HepG2 (cell line): Measurements from ENCODE around the gene BCCIP. TPM values are rescaled to one million over a fixed set of nuclear protein-coding genes. Genes with fewer than 3 reads are reported as not detected.

Experiments
- ATAC-seq: fragments of 200-7000 bp; cut with Tn5 transposase; 3 replicates; pipeline ENCODE4 v1.9.1; 2020; ENCODE audit warnings: mild to moderate bottlenecking, moderate library complexity
- BruUV-seq: library from RNA; stranded (reverse); fragments of 400-500 nt; replicated peaks from 2 replicates; lab custom pipeline; 2021; lab: Mats Ljungman, UMichigan
- CTCF ChIA-PET: fragments of 300-600 bp; formaldehyde crosslinking; extraction: SDS; loops from one replicate; lab custom pipeline; 2021; ENCODE audit warnings: low total read pairs, inconsistent platforms, low intra/inter-chr PET ratio; lab: Yijun Ruan, JAX
- POLR2A ChIA-PET: fragments of 350-600 bp; sonication (Branson Sonifier 250); formaldehyde crosslinking; loops from one replicate; lab custom pipeline; 2020; ENCODE audit warnings: antibody characterized with exemption, inconsistent platforms; lab: Yijun Ruan, JAX
- DNase-seq: peaks from one replicate; pipeline ENCODE4 v3.0.0-alpha.2; 2015; ENCODE audit warnings: low spot score
- FAIRE-seq: peaks from 3 replicates; lab custom pipeline; 2011; peaks lifted over from hg19 to GRCh38; lab: Jason Lieb, UNC
- H2AFZ ChIP-seq: one replicate; pipeline ENCODE4 v1.6.1; 2011; ENCODE audit warnings: low read length, inconsistent platforms
- H3K27ac ChIP-seq: fragments of 300-600 bp; 3 replicates; pipeline ENCODE4 v1.8.0; 2011; ENCODE audit warnings: mixed run types, mild to moderate bottlenecking, mixed read lengths, low read length, inconsistent platforms; ENCODE audit not compliant: insufficient read depth; ENCODE audit errors: extremely low read length
- H3K27me3 ChIP-seq, 2 experiments: fragments of 200-600 bp in 1 of 2; 2 replicates in 1 of 2; 3 replicates in 1 of 2; pipeline versions ENCODE4 v1.6.0 to v1.8.0; 2011; ENCODE audit warnings: low read length in 2 of 2, mild to moderate bottlenecking in 2 of 2, moderate library complexity in 2 of 2, inconsistent platforms in 1 of 2; ENCODE audit not compliant: insufficient read depth in 2 of 2, control insufficient read depth in 1 of 2
- H3K36me3 ChIP-seq, 2 experiments: fragments of 200-600 bp in 1 of 2; replicated peaks in 1 of 2; 2 replicates in 1 of 2; 3 replicates in 1 of 2; pipeline versions ENCODE4 v1.5.1 to v1.8.0; 2011; ENCODE audit warnings: low read length in 2 of 2, inconsistent platforms in 1 of 2; ENCODE audit not compliant: insufficient read depth in 2 of 2, control insufficient read depth in 1 of 2
- H3K4me1 ChIP-seq: 2 replicates; pipeline ENCODE4 v1.5.1; 2012; ENCODE audit warnings: low read length, inconsistent platforms; ENCODE audit not compliant: insufficient read depth
- H3K4me2 ChIP-seq: 2 replicates; pipeline ENCODE4 v1.6.0; 2011; ENCODE audit warnings: low read depth, low read length, inconsistent platforms
- H3K4me3 ChIP-seq, 3 experiments: fragments of 200-600 bp in 1 of 3; sonication (generic), shearing (Covaris generic) in 1 of 3; replicated peaks in 1 of 3; 2 replicates each; pipeline ENCODE4 v1.5.1; 2011 to 2016; ENCODE audit warnings: low read length in 3 of 3, inconsistent platforms in 2 of 3, low read depth in 2 of 3, mild to moderate bottlenecking in 2 of 3, control low read depth in 1 of 3, mixed read lengths in 1 of 3; ENCODE audit not compliant: insufficient read depth in 1 of 3
- H3K79me2 ChIP-seq: one replicate; pipeline ENCODE4 v1.6.1; 2011; ENCODE audit warnings: low read length, inconsistent platforms; ENCODE audit not compliant: insufficient read depth
- H3K9ac ChIP-seq: 2 replicates; pipeline ENCODE4 v1.6.0; 2011; ENCODE audit warnings: mild to moderate bottlenecking, low read depth, low read length, inconsistent platforms; ENCODE audit not compliant: insufficient read depth
- H3K9me3 ChIP-seq: 2 replicates; pipeline ENCODE4 v1.5.1; 2012; ENCODE audit warnings: mild to moderate bottlenecking, low read length
- H4K20me1 ChIP-seq: 2 replicates; pipeline ENCODE4 v1.6.0; 2011; ENCODE audit warnings: inconsistent platforms, mild to moderate bottlenecking, low read length, moderate library complexity; ENCODE audit not compliant: insufficient read depth
- ERF ChIP-seq: IDR thresholded peaks from 2 replicates; pipeline ENCODE4 v1.6.1; 2018; ENCODE audit warnings: missing biosample characterization, missing genetic modification reagents
- JUND ChIP-seq: sonication (generic); formaldehyde crosslinking; IDR thresholded peaks from 2 replicates; pipeline ENCODE4 v1.8.0; 2022; ENCODE audit warnings: mild to moderate bottlenecking, missing genetic modification reagents
- KLF9 ChIP-seq: IDR thresholded peaks from 2 replicates; pipeline ENCODE4 v1.6.1; 2016; ENCODE audit warnings: low read depth
- PCBP2 ChIP-seq: fragments of 200-400 bp; formaldehyde crosslinking; optimal IDR thresholded peaks from 2 replicates; pipeline ENCODE3; 2018; ENCODE audit warnings: low read length, low read depth; ENCODE audit not compliant: poor library complexity, severe bottlenecking
- SP1 ChIP-seq, 2 experiments: fragments of 450-650 bp in 1 of 2; sonication (generic) in 1 of 2; formaldehyde crosslinking in 1 of 2; IDR thresholded peaks; 2 replicates each; pipeline versions ENCODE4 v1.4.0 to v1.6.1; 2016 to 2020; ENCODE audit warnings: missing genetic modification reagents in 1 of 2
- ZNF335 ChIP-seq: sonication (generic); formaldehyde crosslinking; IDR thresholded peaks from 2 replicates; pipeline ENCODE4 v1.4.0; 2020; ENCODE audit warnings: missing genetic modification reagents
- ZNF34 ChIP-seq: sonication (generic); formaldehyde crosslinking; IDR thresholded peaks from 2 replicates; pipeline ENCODE4 v1.4.0; 2020; ENCODE audit warnings: mild to moderate bottlenecking, missing genetic modification reagents, borderline replicate concordance
- ZNF446 ChIP-seq: sonication (generic); formaldehyde crosslinking; IDR thresholded peaks from 2 replicates; pipeline ENCODE4 v1.5.0; 2020; ENCODE audit warnings: mild to moderate bottlenecking, missing genetic modification reagents
- ZNF510 ChIP-seq: sonication (generic); formaldehyde crosslinking; IDR thresholded peaks from 2 replicates; pipeline ENCODE4 v1.4.0; 2020; ENCODE audit warnings: low read depth, mild to moderate bottlenecking, missing genetic modification reagents
- ZSCAN22 ChIP-seq: sonication (generic); formaldehyde crosslinking; IDR thresholded peaks from 2 replicates; pipeline ENCODE4 v1.4.0; 2020; ENCODE audit warnings: mild to moderate bottlenecking, missing genetic modification reagents
- ZSCAN29 ChIP-seq: sonication (generic); formaldehyde crosslinking; conservative IDR thresholded peaks from 2 replicates; pipeline ENCODE4 v1.4.0; 2020; ENCODE audit warnings: mild to moderate bottlenecking, missing genetic modification reagents
- WGBS: methylation state at CpG from one replicate; pipeline ENCODE4 v1.1.6; 2017; ENCODE audit warnings: low lambda C conversion rate; 5-methylcytosine and 5-hydroxymethylcytosine counted together
- in situ Hi-C: cut with HindIII; loops from 2 replicates; pipeline ENCODE4 v1.10.0; 2017; ENCODE audit warnings: low pct_unique_long_range_greater_than_20kb; ENCODE audit not compliant: extremely low pct_ligation_motif_present
- intact Hi-C: fragments of 100-400 bp; cut with micrococcal nuclease; formaldehyde crosslinking; loops from one replicate; pipeline ENCODE4 v1.10.0; 2022; ENCODE audit not compliant: unreplicated experiment
- polyA plus RNA-seq, 8 experiments: library from polyadenylated mRNA; depleted of rRNA in 3 of 8; stranded (reverse) in 7 of 8; unstranded in 1 of 8; fragments of >200 nt; fragmentation: Illumina TruSeq in 4 of 8; extraction: Trizol in 4 of 8; gene quantifications; 2 replicates each; pipeline versions ENCODE4 v1.2.1 to v1.2.3, GENCODE V29; 2011 to 2016; ENCODE audit warnings: low read depth in 4 of 8, missing spikeins in 1 of 8, mixed read lengths in 1 of 8; ENCODE audit not compliant: insufficient read depth in 1 of 8
- total RNA-seq, 5 experiments: library from RNA; depleted of rRNA; stranded (reverse); fragments of >200 nt; fragmentation: Illumina TruSeq; extraction: Trizol; gene quantifications; 2 replicates each; pipeline ENCODE4 v1.2.3, GENCODE V29; 2016; ENCODE audit warnings: low read depth in 1 of 5
- TF ChIP-seq, protein P1 (sequence below): sonication (generic); formaldehyde crosslinking; IDR thresholded peaks from 2 replicates; pipeline ENCODE4 v1.5.0; 2020; ENCODE audit warnings: mild to moderate bottlenecking, missing genetic modification reagents
- TF ChIP-seq, protein P2 (sequence below): sonication (generic); formaldehyde crosslinking; IDR thresholded peaks from 2 replicates; pipeline ENCODE4 v1.4.0; 2020; ENCODE audit warnings: missing genetic modification reagents, borderline replicate concordance
- TF ChIP-seq, protein P3 (sequence below): sonication (generic); formaldehyde crosslinking; IDR thresholded peaks from 2 replicates; pipeline ENCODE4 v1.4.0; 2020; ENCODE audit warnings: low read depth, missing genetic modification reagents

BCCIP gene
- total and polyA plus RNA-seq, 2 of the 13 experiments (the other 11 are each of a cell fraction or from before 2014, with no cell fraction given): 37.0 to 132 TPM

DNA sequence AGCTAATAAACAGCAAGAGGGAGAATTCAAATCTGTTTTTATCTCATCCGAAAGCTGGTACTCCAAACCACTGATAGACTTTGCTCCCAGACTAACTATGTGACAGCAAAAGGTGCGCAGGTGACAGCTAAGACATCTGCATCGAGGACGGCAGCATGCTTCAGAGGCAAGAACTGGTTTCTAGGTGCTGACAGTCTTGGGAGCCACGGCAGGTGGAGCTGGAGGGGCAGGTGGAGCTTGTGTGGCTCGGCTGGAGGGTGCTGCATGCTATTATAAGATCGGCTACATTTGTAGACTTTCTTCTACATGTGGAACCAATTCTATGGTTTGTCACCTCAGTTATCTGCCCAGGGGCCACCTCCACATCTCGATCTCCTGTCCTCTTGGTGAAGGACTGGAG is 25.9 kb upstream of the BCCIP start (continued):
- TF ChIP-seq, protein P1, sequence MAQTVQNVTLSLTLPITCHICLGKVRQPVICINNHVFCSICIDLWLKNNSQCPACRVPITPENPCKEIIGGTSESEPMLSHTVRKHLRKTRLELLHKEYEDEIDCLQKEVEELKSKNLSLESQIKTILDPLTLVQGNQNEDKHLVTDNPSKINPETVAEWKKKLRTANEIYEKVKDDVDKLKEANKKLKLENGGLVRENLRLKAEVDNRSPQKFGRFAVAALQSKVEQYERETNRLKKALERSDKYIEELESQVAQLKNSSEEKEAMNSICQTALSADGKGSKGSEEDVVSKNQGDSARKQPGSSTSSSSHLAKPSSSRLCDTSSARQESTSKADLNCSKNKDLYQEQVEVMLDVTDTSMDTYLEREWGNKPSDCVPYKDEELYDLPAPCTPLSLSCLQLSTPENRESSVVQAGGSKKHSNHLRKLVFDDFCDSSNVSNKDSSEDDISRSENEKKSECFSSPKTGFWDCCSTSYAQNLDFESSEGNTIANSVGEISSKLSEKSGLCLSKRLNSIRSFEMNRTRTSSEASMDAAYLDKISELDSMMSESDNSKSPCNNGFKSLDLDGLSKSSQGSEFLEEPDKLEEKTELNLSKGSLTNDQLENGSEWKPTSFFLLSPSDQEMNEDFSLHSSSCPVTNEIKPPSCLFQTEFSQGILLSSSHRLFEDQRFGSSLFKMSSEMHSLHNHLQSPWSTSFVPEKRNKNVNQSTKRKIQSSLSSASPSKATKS (CRISPR knock-in tag): no peak
- TF ChIP-seq ZSCAN22: no peak
- TF ChIP-seq SP1 (IDR thresholded peaks at IDR 0.05): no peak
- no peak for TF ChIP-seq SP1 (CRISPR knock-in tag; IDR thresholded peaks at IDR 0.05)
- no peak for TF ChIP-seq ZNF446 (CRISPR knock-in tag)
- no peak for TF ChIP-seq ZNF34 (CRISPR knock-in tag)
- no peak for TF ChIP-seq KLF9 (CRISPR knock-in tag)
- TF ChIP-seq ZNF335 (CRISPR knock-in tag): no peak
- TF ChIP-seq ZSCAN29 (CRISPR knock-in tag): no peak

DNA sequence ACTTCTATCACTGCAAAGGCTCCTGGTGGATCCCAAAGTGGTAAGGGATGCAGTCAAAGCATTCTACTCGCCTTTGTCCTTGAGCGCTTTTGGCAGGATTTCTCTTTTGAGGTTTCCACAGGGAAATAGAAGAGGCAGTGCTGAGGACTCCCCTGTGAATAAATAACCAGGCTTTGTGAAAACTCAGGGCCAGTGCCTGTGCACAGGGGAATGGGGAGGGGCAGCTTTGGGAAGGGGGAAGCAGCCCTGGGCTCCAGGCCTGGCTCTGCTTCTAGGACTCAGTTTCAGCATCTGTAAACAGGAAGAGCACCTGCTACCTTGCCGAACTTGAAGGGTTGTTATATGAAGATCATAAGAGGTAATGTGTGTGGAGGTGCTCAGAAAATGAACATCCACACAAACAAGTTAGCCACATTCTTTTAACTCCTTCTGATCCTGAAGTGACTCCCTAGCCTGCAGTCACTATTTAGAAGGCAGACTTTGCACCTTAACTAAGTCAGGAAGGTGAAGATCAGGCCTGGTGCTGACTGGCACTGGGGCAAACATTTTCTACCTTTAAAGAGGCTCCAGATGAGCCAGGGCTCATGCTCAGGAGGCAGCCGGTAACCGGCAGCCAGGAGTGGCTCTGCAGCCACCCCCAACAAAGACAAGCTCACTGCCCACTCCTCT is 25.2 kb upstream of the BCCIP start:
- WGBS: 10% methylated on average over 2 of the region's 5 CpGs
- in situ Hi-C loops: no loop called here
- H3K27me3 ChIP-seq: no peaks in the 10 kb centered on the region
- H3K9me3 ChIP-seq: no peaks in the 10 kb centered on the region
- peak; percentile 96 for ATAC-seq
- H3K4me1 ChIP-seq: peaks cover 47% of the 10 kb centered on the region
- peak overlapping the region in 1 of 3 experiments; percentile 11; a peak in 1 of 6 replicates for H3K4me3 ChIP-seq
- H3K4me2 ChIP-seq: peak overlapping the region; percentile 58
- H3K27ac ChIP-seq: peak overlapping the region; percentile 57
- H4K20me1 ChIP-seq: no peaks in the 10 kb centered on the region
- intact Hi-C loops: no loop called here
- POLR2A ChIA-PET: interaction anchor here (1.2 kb wide), 1 partner anchor 10 kb away, joined by 4 read pairs; no protein-coding TSS in a partner anchor
- peaks cover 0 to 8% of the 10 kb centered on the region in 2 experiments; a peak in 2 of 5 replicates for H3K36me3 ChIP-seq
- DNase-seq: peak; percentile 79
- no peaks in the 10 kb centered on the region for H3K79me2 ChIP-seq
- CTCF ChIA-PET: no interaction called here
- BruUV-seq: no TSS peak
- H3K9ac ChIP-seq: peak overlapping the region; percentile 3; the same call in 1 of the 2 replicates
- FAIRE-seq: peak; percentile 90
- H2AFZ ChIP-seq: no peak overlapping the region
- TF ChIP-seq JUND (no peak), PCBP2 (no peak), ZNF510 (CRISPR knock-in tag) (no peak), ERF (0 out of 2 replicates have a peak, but pooled peaks have one; percentile 31)
- TF ChIP-seq, protein P2, sequence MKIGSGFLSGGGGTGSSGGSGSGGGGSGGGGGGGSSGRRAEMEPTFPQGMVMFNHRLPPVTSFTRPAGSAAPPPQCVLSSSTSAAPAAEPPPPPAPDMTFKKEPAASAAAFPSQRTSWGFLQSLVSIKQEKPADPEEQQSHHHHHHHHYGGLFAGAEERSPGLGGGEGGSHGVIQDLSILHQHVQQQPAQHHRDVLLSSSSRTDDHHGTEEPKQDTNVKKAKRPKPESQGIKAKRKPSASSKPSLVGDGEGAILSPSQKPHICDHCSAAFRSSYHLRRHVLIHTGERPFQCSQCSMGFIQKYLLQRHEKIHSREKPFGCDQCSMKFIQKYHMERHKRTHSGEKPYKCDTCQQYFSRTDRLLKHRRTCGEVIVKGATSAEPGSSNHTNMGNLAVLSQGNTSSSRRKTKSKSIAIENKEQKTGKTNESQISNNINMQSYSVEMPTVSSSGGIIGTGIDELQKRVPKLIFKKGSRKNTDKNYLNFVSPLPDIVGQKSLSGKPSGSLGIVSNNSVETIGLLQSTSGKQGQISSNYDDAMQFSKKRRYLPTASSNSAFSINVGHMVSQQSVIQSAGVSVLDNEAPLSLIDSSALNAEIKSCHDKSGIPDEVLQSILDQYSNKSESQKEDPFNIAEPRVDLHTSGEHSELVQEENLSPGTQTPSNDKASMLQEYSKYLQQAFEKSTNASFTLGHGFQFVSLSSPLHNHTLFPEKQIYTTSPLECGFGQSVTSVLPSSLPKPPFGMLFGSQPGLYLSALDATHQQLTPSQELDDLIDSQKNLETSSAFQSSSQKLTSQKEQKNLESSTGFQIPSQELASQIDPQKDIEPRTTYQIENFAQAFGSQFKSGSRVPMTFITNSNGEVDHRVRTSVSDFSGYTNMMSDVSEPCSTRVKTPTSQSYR (CRISPR knock-in tag): peak; percentile 8; the same call in 1 of the 2 replicates
- TF ChIP-seq, protein P3, sequence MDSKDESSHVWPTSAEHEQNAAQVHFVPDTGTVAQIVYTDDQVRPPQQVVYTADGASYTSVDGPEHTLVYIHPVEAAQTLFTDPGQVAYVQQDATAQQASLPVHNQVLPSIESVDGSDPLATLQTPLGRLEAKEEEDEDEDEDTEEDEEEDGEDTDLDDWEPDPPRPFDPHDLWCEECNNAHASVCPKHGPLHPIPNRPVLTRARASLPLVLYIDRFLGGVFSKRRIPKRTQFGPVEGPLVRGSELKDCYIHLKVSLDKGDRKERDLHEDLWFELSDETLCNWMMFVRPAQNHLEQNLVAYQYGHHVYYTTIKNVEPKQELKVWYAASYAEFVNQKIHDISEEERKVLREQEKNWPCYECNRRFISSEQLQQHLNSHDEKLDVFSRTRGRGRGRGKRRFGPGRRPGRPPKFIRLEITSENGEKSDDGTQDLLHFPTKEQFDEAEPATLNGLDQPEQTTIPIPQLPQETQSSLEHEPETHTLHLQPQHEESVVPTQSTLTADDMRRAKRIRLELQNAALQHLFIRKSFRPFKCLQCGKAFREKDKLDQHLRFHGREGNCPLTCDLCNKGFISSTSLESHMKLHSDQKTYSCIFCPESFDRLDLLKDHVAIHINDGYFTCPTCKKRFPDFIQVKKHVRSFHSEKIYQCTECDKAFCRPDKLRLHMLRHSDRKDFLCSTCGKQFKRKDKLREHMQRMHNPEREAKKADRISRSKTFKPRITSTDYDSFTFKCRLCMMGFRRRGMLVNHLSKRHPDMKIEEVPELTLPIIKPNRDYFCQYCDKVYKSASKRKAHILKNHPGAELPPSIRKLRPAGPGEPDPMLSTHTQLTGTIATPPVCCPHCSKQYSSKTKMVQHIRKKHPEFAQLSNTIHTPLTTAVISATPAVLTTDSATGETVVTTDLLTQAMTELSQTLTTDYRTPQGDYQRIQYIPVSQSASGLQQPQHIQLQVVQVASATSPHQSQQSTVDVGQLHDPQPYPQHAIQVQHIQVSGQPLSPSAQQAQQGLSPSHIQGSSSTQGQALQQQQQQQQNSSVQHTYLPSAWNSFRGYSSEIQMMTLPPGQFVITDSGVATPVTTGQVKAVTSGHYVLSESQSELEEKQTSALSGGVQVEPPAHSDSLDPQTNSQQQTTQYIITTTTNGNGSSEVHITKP (CRISPR knock-in tag): 0 out of 2 replicates have a peak, but pooled peaks have one; percentile 40
